Common myeloid progenitor, CD34-positive (primary cell): Measurements from ENCODE around the gene LONRF2.

Experiments
- CTCF ChIA-PET: fragments of 350-600 bp; sonication (Branson Sonifier 250); formaldehyde crosslinking; loops from one replicate; lab custom pipeline; 2021; ENCODE audit warnings: antibody characterized with exemption; lab: Charles Lee
- POLR2A ChIA-PET: fragments of 350-600 bp; sonication (Branson Sonifier 250); formaldehyde crosslinking; loops from one replicate; lab custom pipeline; 2021; ENCODE audit warnings: antibody characterized with exemption; lab: Charles Lee
- DNase-seq, 3 donors: peaks; one replicate each; pipeline versions ENCODE4 v3.0.0 to v3.0.0-alpha.2; 2013
- H3K27ac ChIP-seq, 2 experiments: 1 replicate in 1 of 2; 2 replicates in 1 of 2; pipeline ENCODE4 v1.7.0; 2013; ENCODE audit warnings: inconsistent platforms in 2 of 2, low read length in 2 of 2, mild to moderate bottlenecking in 2 of 2, low read depth in 1 of 2, moderate library complexity in 1 of 2; ENCODE audit not compliant: severe bottlenecking in 2 of 2, insufficient read depth in 1 of 2, poor library complexity in 1 of 2
- H3K27me3 ChIP-seq, 5 experiments: replicated peaks in 2 of 5; 1 replicate in 3 of 5; 2 replicates in 2 of 5; pipeline versions ENCODE4 v1.6.1 to v1.7.0; 2013; ENCODE audit warnings: low read length in 4 of 5, mild to moderate bottlenecking in 2 of 5, moderate library complexity in 2 of 5, inconsistent platforms in 1 of 5; ENCODE audit not compliant: insufficient read depth in 5 of 5, control insufficient read depth in 4 of 5
- H3K36me3 ChIP-seq, 4 experiments: 1 replicate in 2 of 4; 2 replicates in 2 of 4; pipeline versions ENCODE4 v1.6.1 to v1.7.0; 2013; ENCODE audit warnings: low read length in 3 of 4, control low read depth in 1 of 4, mild to moderate bottlenecking in 1 of 4; ENCODE audit not compliant: control insufficient read depth in 4 of 4, insufficient read depth in 4 of 4
- H3K4me1 ChIP-seq, 4 experiments: 1 replicate in 3 of 4; 2 replicates in 1 of 4; pipeline versions ENCODE4 v1.6.1 to v1.7.1; 2013; ENCODE audit warnings: low read length in 3 of 4, mild to moderate bottlenecking in 3 of 4, control low read depth in 1 of 4, inconsistent platforms in 1 of 4, moderate library complexity in 1 of 4; ENCODE audit not compliant: control insufficient read depth in 4 of 4, insufficient read depth in 4 of 4; ENCODE audit errors: control extremely low read depth in 1 of 4
- H3K4me3 ChIP-seq, 7 experiments: 1 replicate in 4 of 7; 2 replicates in 3 of 7; pipeline versions ENCODE4 v1.5.1 to v1.7.0; 2013; ENCODE audit warnings: mild to moderate bottlenecking in 7 of 7, low read length in 6 of 7, moderate library complexity in 6 of 7, inconsistent platforms in 2 of 7, low read depth in 2 of 7, control low read depth in 1 of 7; ENCODE audit not compliant: insufficient read depth in 4 of 7, control insufficient read depth in 1 of 7; ENCODE audit errors: extremely low read depth in 1 of 7
- H3K9me3 ChIP-seq, 5 experiments: 1 replicate in 4 of 5; 2 replicates in 1 of 5; pipeline versions ENCODE4 v1.6.1 to v1.7.1; 2013; ENCODE audit warnings: low read length in 4 of 5, mild to moderate bottlenecking in 2 of 5, inconsistent platforms in 1 of 5, low read depth in 1 of 5, moderate library complexity in 1 of 5; ENCODE audit not compliant: control insufficient read depth in 4 of 5, insufficient read depth in 2 of 5; ENCODE audit errors: control extremely low read depth in 1 of 5
- WGBS: methylation state at CpG from one replicate; pipeline ENCODE4 v1.1.5; 2013; ENCODE audit not compliant: insufficient coverage; 5-methylcytosine and 5-hydroxymethylcytosine counted together

The LONRF2 gene

DNA sequence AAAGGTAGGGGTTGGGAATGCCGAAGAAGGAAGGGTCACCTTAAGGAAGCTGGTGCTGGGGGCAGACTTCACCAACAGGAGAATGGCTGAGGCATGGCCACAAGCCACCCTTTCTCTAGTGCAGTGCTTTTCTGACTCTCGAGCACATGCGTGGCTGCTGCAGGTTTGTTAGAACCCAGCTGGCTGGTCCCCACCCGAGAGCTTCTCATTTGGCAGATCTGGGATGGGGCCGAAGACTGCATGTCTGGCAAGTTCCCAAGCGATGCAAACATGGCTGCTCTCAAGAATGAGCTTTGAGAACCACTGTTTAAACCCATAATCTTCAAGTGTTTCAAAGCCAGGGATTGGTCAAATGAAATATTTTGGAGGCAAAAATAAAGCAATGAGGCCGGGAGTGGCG lies 63.2 kb downstream of the LONRF2 start:
- no peak for DNase-seq
- Histone ChIP-seq H3K36me3 (no peaks in the 10 kb centered on the region), H3K27ac (no peak overlapping the region), H3K27me3 (no peaks in the 10 kb centered on the region), H3K4me3 (no peak overlapping the region), H3K9me3 (no peaks in the 10 kb centered on the region), H3K4me1 (peaks cover 0 to 5% (median 1%) of the 10 kb centered on the region in 4 experiments)
- ChIA-PET POLR2A (no interaction called here), CTCF (interaction anchor here (1.0 to 8.4 kb wide), 5 partner anchors 12 to 700 kb away, joined by 3 to 118 read pairs (median 50); no protein-coding TSS in a partner anchor)
- WGBS: 93% methylated on average over 6 of the region's 8 CpGs

GRCh38 chr2:100257939-100258338 lies 64.4 kb downstream of the LONRF2 start:
- no peaks in the 10 kb centered on the region for H3K36me3 ChIP-seq
- no peak overlapping the region for H3K4me3 ChIP-seq
- ChIA-PET CTCF (interaction anchor here (7.2 to 8.4 kb wide), 2 partner anchors 11 to 121 kb away, joined by 50 to 118 read pairs; no protein-coding TSS in a partner anchor), POLR2A (no interaction called here)
- H3K27ac ChIP-seq: no peak overlapping the region
- H3K4me1 ChIP-seq: peaks cover 0 to 5% (median 1%) of the 10 kb centered on the region in 4 experiments
- WGBS: 99% methylated on average over 9 of the region's 9 CpGs
- no peaks in the 10 kb centered on the region for H3K9me3 ChIP-seq
- no peak for DNase-seq
- H3K27me3 ChIP-seq: no peaks in the 10 kb centered on the region

- POLR2A ChIA-PET: no interaction called here
- Histone ChIP-seq H3K27me3 (no peaks in the 10 kb centered on the region), H3K9me3 (no peaks in the 10 kb centered on the region), H3K36me3 (no peaks in the 10 kb centered on the region), H3K4me1 (peaks cover 0 to 4% (median 0%) of the 10 kb centered on the region in 4 experiments), H3K4me3 (no peak overlapping the region), H3K27ac (no peak overlapping the region)
- CTCF ChIA-PET: interaction anchor here (8.4 kb wide), 1 partner anchor 122 kb away, joined by 118 read pairs; no protein-coding TSS in a partner anchor
- no peak for DNase-seq
- 100% methylated on average over 2 of the region's 2 CpGs for WGBS
Measured at GRCh38 chr2:100256849-100257248, 65.5 kb downstream of the LONRF2 start.

GRCh38 chr2:100256416-100256815 lies 65.9 kb downstream of the LONRF2 start:
- ChIA-PET CTCF (no interaction called here), POLR2A (no interaction called here)
- WGBS: 96% methylated on average over 9 of the region's 11 CpGs

DNA sequence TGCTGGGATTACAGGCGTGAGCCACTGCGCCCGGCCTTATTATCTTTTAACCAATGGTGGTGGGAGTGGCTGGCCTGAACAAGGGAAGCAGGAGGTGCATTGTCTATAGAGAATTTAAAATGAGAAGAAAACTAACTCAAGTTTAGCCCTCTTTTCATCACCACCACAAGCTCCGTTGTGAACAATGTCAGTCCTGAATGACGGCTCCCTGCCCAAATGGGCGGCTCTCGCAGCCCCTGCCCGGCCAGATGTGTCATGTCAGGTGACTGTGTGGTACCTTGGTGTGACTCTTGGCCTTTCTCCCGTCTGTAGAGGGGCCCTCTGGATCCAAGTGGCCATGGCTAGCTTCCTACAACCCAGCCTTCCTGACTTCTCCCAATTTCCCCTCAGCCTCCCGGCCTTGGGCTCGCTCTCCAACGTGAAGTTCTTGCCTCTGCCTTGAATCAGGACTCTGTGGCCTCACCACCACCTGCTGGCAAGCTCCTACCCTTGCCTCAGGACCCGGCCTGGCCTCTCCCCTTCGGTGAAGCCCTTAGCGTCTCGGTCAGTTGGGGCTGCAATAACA lies 67.6 kb downstream of the LONRF2 start:
- Histone ChIP-seq H3K27ac (no peak overlapping the region), H3K9me3 (no peaks in the 10 kb centered on the region), H3K4me1 (no peaks in the 10 kb centered on the region), H3K36me3 (no peaks in the 10 kb centered on the region), H3K27me3 (no peaks in the 10 kb centered on the region), H3K4me3 (no peak overlapping the region)
- ChIA-PET POLR2A (no interaction called here), CTCF (interaction anchor here (2.4 kb wide), 1 partner anchor 8 kb away, joined by 17 read pairs; no protein-coding TSS in a partner anchor)
- no peak for DNase-seq
- 95% methylated on average over 13 of the region's 16 CpGs for WGBS

More at GRCh38 chr2:100256416-100256815, 65.9 kb downstream of the LONRF2 start:
- no peaks in the 10 kb centered on the region for H3K36me3 ChIP-seq
- H3K4me3 ChIP-seq: no peak overlapping the region
- peaks cover 0 to under 1% (median 0%) of the 10 kb centered on the region in 4 experiments for H3K4me1 ChIP-seq
- H3K9me3 ChIP-seq: no peaks in the 10 kb centered on the region
- DNase-seq: no peak
- H3K27me3 ChIP-seq: no peaks in the 10 kb centered on the region
- no peak overlapping the region for H3K27ac ChIP-seq

GRCh38 chr2:100253786-100254185 lies 68.5 kb downstream of the LONRF2 start:
- DNase-seq: no peak
- WGBS: 100% methylated on average over 1 of the region's 5 CpGs
- Histone ChIP-seq H3K27me3 (no peaks in the 10 kb centered on the region), H3K4me1 (no peaks in the 10 kb centered on the region), H3K9me3 (no peaks in the 10 kb centered on the region), H3K27ac (no peak overlapping the region), H3K4me3 (no peak overlapping the region), H3K36me3 (no peaks in the 10 kb centered on the region)
- ChIA-PET POLR2A (no interaction called here), CTCF (interaction anchor here (2.4 kb wide), 1 partner anchor 9 kb away, joined by 17 read pairs; no protein-coding TSS in a partner anchor)
